Pancreas (tissue), 10 donors: ENCODE data around the gene RAPGEF4. TPM values are rescaled to one million over a fixed set of nuclear protein-coding genes. Genes with fewer than 3 reads are reported as not detected.

Experiments
- ATAC-seq, 4 donors: fragments of 200-7000 bp; cut with Tn5 transposase; one replicate each; pipeline versions ENCODE4 v1.8.0 to v1.9.1; 2020; ENCODE audit warnings: mild to moderate bottlenecking in 4 of 4, moderate library complexity in 4 of 4
- DNase-seq, 6 donors: peaks; one replicate each; pipeline ENCODE4 v3.0.0-alpha.2; 2020
- FAIRE-seq: peaks from 2 replicates; lab custom pipeline; 2012; peaks lifted over from hg19 to GRCh38; lab: Jason Lieb, UNC
- H3K27ac ChIP-seq, 4 donors: fragments of 200-600 bp; sonication (generic); 1 replicate in 3 of 4; 2 replicates in 1 of 4; pipeline versions ENCODE4 v1.5.0 to v1.8.0; 2020
- H3K27me3 ChIP-seq, 4 donors: fragments of 200-600 bp; one replicate each; pipeline ENCODE4 v1.8.0; 2021
- H3K36me3 ChIP-seq, 3 donors: fragments of 200-600 bp; sonication (generic) in 1 of 3; one replicate each; pipeline versions ENCODE4 v1.5.0 to v1.8.0; 2020 to 2021
- H3K4me1 ChIP-seq, 3 donors: fragments of 200-600 bp; one replicate each; pipeline ENCODE4 v1.8.0; 2021
- H3K4me3 ChIP-seq, 4 donors: fragments of 200-600 bp; sonication (generic) in 2 of 4; one replicate each; pipeline versions ENCODE4 v1.5.0 to v1.8.0; 2020 to 2021
- H3K9me3 ChIP-seq, 4 donors: fragments of 200-600 bp; one replicate each; pipeline ENCODE4 v1.8.0; 2021
- WGBS, 2 donors: extraction: QIAGEN DNeasy Blood & Tissue Kit; methylation state at CpG; one replicate each; pipeline ENCODE4 v1.1.7; 2013; 5-methylcytosine and 5-hydroxymethylcytosine counted together
- intact Hi-C, 3 donors: fragments of 100-400 bp; cut with DNase I; formaldehyde crosslinking; loops; one replicate each; pipeline versions ENCODE4 v1.11.1 to v1.14.2; 2022
- polyA plus RNA-seq, 2 donors: library from polyadenylated mRNA; stranded (reverse); fragments of 200-250 nt; gene quantifications; one replicate each; pipeline ENCODE4 v1.2.3, GENCODE V29; 2013
- total RNA-seq, 6 donors: library from RNA; stranded (reverse); fragmentation: NEBNext Ultra II Directional in 4 of 6; extraction: Animal tissue kit (Norgen Biotek cat#: 25700) in 4 of 6; gene quantifications; one replicate each; pipeline versions ENCODE4 v1.2.1 to v1.2.4, GENCODE V29; 2021 to 2023
- TF ChIP-seq, protein P1 (sequence below), 4 donors: fragments of 200-600 bp; sonication (generic) in 3 of 4; IDR thresholded peaks; one replicate each; pipeline versions ENCODE4 v1.5.0 to v1.8.0; 2021; ENCODE audit warnings: antibody characterized with exemption in 4 of 4
- donor health status: healthy with polysubstance abuse.
- donor health status: DM: no; HTN: no; CAD: no; lungs with moderate emphysema.
- donor health status: DM: no; HTN: no; CAD: no.
- donor health status: control.
- donor health status: control.
- donor health status: Bipolar disorder and iron deficiency.
- donor health status: DM: yes; HTN: yes; CAD: no.
- donor health status: DM: no; HTN: no; CAD: no.
- donor health status: DM: no; HTN: no; CAD: no.
- donor health status: DM: yes; HTN: yes; CAD: no.

The RAPGEF4 gene
- total and polyA plus RNA-seq, 8 donors: 2.1 to 9.0 (median 5.1) TPM

DNA sequence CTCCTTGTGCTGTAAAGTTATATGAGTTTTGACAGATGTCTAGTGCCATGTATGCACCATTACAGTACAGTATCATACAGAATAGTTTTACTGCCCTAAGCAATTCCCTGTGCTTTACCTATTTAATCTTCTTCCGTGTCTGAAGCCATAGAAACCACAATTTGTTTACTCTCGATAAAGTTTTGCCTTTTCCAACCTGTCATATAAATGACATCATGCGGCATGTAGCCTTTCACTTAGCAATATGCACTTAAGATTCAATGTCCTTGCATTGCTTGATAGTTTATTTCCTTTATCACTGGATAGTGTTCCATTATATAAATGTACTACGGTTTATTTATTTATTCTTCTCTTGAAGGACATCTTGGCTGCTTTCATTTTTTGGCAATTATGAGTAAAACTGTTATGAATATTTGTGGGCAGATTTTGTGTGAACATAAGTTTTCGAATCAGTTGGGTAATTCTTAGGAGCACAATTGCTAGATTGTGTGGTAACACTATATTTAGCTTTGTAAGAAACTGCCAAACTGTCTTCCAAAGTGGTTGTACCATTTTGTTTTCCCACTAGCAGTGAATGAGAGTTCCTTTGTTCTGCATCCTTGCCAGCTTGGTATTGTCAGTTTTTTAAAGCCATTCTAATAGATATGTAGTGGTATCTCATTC lies 203.2 kb downstream of the RAPGEF4 start:
- intact Hi-C loops: no loop called here
- DNase-seq (no peak), FAIRE-seq (peak; percentile 45), ATAC-seq (peak; percentile 82 to 86 (median 83))
- Histone ChIP-seq H3K36me3 (no peaks in the 10 kb centered on the region), H3K4me1 (peaks cover 0 to 6% (median 3%) of the 10 kb centered on the region in 3 donors), H3K9me3 (no peaks in the 10 kb centered on the region), H3K27ac (peak overlapping the region in 2 of 4 donors; percentile 31 to 59), H3K4me3 (no peak overlapping the region), H3K27me3 (no peaks in the 10 kb centered on the region)
- 32 to 34% methylated on average over 5 of the region's 5 CpGs for WGBS, 2 donors
- TF ChIP-seq, protein P1, sequence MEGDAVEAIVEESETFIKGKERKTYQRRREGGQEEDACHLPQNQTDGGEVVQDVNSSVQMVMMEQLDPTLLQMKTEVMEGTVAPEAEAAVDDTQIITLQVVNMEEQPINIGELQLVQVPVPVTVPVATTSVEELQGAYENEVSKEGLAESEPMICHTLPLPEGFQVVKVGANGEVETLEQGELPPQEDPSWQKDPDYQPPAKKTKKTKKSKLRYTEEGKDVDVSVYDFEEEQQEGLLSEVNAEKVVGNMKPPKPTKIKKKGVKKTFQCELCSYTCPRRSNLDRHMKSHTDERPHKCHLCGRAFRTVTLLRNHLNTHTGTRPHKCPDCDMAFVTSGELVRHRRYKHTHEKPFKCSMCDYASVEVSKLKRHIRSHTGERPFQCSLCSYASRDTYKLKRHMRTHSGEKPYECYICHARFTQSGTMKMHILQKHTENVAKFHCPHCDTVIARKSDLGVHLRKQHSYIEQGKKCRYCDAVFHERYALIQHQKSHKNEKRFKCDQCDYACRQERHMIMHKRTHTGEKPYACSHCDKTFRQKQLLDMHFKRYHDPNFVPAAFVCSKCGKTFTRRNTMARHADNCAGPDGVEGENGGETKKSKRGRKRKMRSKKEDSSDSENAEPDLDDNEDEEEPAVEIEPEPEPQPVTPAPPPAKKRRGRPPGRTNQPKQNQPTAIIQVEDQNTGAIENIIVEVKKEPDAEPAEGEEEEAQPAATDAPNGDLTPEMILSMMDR (IDR thresholded peaks at IDR 0.05): no peak

DNA sequence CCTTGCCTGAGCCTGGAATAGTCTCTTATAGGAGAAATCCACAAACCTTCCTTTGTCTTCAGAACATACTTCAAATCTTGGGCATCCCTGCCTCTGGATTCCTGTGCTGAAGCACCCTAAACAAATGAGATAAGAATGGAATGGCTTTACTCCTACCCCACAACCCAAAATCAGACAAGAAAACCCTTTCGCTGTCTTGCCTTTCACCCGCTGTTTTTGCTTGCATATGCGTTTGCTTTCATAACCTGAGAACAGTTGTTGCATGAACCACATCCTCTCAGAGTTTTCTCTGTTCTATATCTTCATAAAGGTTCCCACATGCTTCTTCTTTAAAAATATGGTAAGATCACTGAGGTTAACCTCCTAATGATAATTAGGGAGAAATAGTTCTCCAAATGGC lies 207.9 kb downstream of the RAPGEF4 start:
- Histone ChIP-seq H3K4me1 (peaks cover 0 to 6% (median under 1%) of the 10 kb centered on the region in 3 donors), H3K4me3 (no peak overlapping the region), H3K36me3 (no peaks in the 10 kb centered on the region), H3K27me3 (no peaks in the 10 kb centered on the region), H3K27ac (no peak overlapping the region), H3K9me3 (no peaks in the 10 kb centered on the region)
- intact Hi-C loops: no loop called here
- TF ChIP-seq, protein P1 (IDR thresholded peaks at IDR 0.05): no peak
- FAIRE-seq: no peak
- 94 to 95% methylated on average over 3 of the region's 3 CpGs for WGBS, 2 donors
- no peak for DNase-seq
- ATAC-seq: no peak

GRCh38 chr2:172944022-172944793 lies 208.6 kb downstream of the RAPGEF4 start:
- FAIRE-seq (no peak), DNase-seq (no peak), ATAC-seq (peak in 2 of 4 donors; percentile 44 to 45)
- Histone ChIP-seq H3K4me1 (peaks cover 0 to under 1% (median 0%) of the 10 kb centered on the region in 3 donors), H3K27me3 (no peaks in the 10 kb centered on the region), H3K27ac (no peak overlapping the region), H3K9me3 (no peaks in the 10 kb centered on the region), H3K36me3 (no peaks in the 10 kb centered on the region), H3K4me3 (no peak overlapping the region)
- WGBS, 2 donors: 62 to 74% methylated on average over 8 of the region's 8 CpGs
- intact Hi-C loops: no loop called here
- TF ChIP-seq, protein P1 (IDR thresholded peaks at IDR 0.05): no peak

- Histone ChIP-seq H3K27me3 (no peaks in the 10 kb centered on the region), H3K27ac (no peak overlapping the region), H3K36me3 (no peaks in the 10 kb centered on the region), H3K4me1 (no peaks in the 10 kb centered on the region), H3K4me3 (no peak overlapping the region), H3K9me3 (no peaks in the 10 kb centered on the region)
- ATAC-seq: no peak
- intact Hi-C loops: no loop called here
- FAIRE-seq: no peak
- TF ChIP-seq, protein P1 (IDR thresholded peaks at IDR 0.05): no peak
- DNase-seq: no peak
- 92 to 97% methylated on average over 1 of the region's 1 CpG for WGBS, 2 donors
Observed at GRCh38 chr2:172944794-172945509, 209.3 kb downstream of the RAPGEF4 start.
